GM23338 (cell line): ENCODE results near the gene MPP2.

Source experiments
- CTCF ChIP-seq, 2 experiments: fragments of 200-600 bp in 1 of 2; sonication (generic) in 1 of 2; conservative IDR thresholded peaks; 2 replicates each; pipeline versions ENCODE4 v1.5.1 to v1.6.1; 2016 to 2017; ENCODE audit warnings: antibody characterized with exemption in 2 of 2, low read depth in 2 of 2, mild to moderate bottlenecking in 2 of 2, moderate library complexity in 1 of 2
- EZH2 ChIP-seq: fragments of 200-600 bp; sonication (generic); IDR thresholded peaks from one replicate; pipeline ENCODE4 v1.8.0; 2017; ENCODE audit warnings: antibody characterized with exemption, mild to moderate bottlenecking, low read depth; ENCODE audit not compliant: unreplicated experiment
- EZH2phosphoT487 ChIP-seq: fragments of 200-600 bp; sonication (generic); IDR thresholded peaks from one replicate; pipeline ENCODE4 v1.8.1; 2018; ENCODE audit warnings: antibody characterized with exemption; ENCODE audit not compliant: unreplicated experiment
- JUNB ChIP-seq: IDR thresholded peaks from one replicate; pipeline ENCODE4 v1.6.1; 2016; ENCODE audit warnings: antibody characterized with exemption; ENCODE audit not compliant: unreplicated experiment
- POLR2AphosphoS5 ChIP-seq: IDR thresholded peaks from 2 replicates; pipeline ENCODE4 v1.6.1; 2016; ENCODE audit warnings: antibody characterized with exemption, low read depth
- REST ChIP-seq: IDR thresholded peaks from one replicate; pipeline ENCODE4 v1.6.1; 2018; ENCODE audit warnings: antibody characterized with exemption; ENCODE audit not compliant: unreplicated experiment
- ZNF114 ChIP-seq: fragments of 250-450 bp; sonication (Bioruptor Pico); IDR thresholded peaks from 2 replicates; pipeline ENCODE4 v1.5.0; 2020; ENCODE audit warnings: mild to moderate bottlenecking, moderate library complexity
- ZNF331 ChIP-seq: fragments of 250-450 bp; sonication (Bioruptor Pico); IDR thresholded peaks from 2 replicates; pipeline ENCODE4 v1.5.0; 2020; ENCODE audit warnings: low read depth, mild to moderate bottlenecking, moderate library complexity

DNA sequence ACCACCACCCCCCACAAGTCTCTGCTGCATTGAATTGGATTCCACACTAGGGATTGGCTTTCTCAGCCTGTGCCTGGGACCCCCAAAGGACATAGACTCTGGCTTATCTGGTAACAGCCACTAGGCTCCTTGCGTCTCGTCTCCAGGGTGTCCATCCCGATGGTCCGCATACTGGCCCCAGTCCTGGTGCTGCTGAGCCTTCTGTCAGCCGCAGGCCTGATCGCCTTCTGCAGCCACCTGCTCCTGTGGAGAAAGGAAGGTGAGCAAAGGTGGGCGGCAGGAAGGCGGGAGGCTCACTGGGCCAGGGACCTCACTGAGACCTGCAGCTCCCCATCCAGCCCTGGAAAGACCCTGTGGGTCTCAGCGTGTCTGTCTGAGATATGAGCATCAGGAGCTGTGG lies 52.3 kb downstream of the MPP2 start:
- TF ChIP-seq CTCF (conservative IDR thresholded peaks at IDR 0.05; ENCODE audit: low read depth in 2 of 2) (no peak), EZH2phosphoT487 (no peak), REST (no peak), POLR2AphosphoS5 (no peak), EZH2 (no peak), ZNF114 (CRISPR knock-in tag) (no peak), JUNB (no peak), ZNF331 (CRISPR knock-in tag) (no peak)
